Sciatic nerve (tissue), 2 donors: Measurements from ENCODE around the gene TUBG1. TPM values are rescaled to one million over a fixed set of nuclear protein-coding genes. Genes with fewer than 3 reads are reported as not detected.
"Not testable (repeated sequence)": the region's sequence is repeated elsewhere in the genome, so short reads cannot be mapped to it uniquely, and the experiment has no call there.

Experiments used
- ATAC-seq: fragments of 200-7000 bp; cut with Tn5 transposase; one replicate; pipeline ENCODE4 v1.9.1; 2020; ENCODE audit warnings: mild to moderate bottlenecking, moderate library complexity
- DNase-seq: peaks from one replicate; pipeline ENCODE4 v3.0.0-alpha.2; 2020; ENCODE audit warnings: low spot score
- intact Hi-C: fragments of 100-400 bp; cut with DNase I; formaldehyde crosslinking; loops from one replicate; pipeline ENCODE4 v1.14.2; 2022
- total RNA-seq: library from RNA; stranded (reverse); fragmentation: NEBNext Ultra II Directional; extraction: Animal tissue kit (Norgen Biotek cat#: 25700); gene quantifications from one replicate; pipeline ENCODE4 v1.2.1, GENCODE V29; 2021
- donor health status: DM: no; HTN: no; CAD: no.
- donor health status: DM: no; HTN: no; CAD: no.

The TUBG1 gene
- total RNA-seq, 1 donor from 2014 or later, result 23.4 TPM

DNA sequence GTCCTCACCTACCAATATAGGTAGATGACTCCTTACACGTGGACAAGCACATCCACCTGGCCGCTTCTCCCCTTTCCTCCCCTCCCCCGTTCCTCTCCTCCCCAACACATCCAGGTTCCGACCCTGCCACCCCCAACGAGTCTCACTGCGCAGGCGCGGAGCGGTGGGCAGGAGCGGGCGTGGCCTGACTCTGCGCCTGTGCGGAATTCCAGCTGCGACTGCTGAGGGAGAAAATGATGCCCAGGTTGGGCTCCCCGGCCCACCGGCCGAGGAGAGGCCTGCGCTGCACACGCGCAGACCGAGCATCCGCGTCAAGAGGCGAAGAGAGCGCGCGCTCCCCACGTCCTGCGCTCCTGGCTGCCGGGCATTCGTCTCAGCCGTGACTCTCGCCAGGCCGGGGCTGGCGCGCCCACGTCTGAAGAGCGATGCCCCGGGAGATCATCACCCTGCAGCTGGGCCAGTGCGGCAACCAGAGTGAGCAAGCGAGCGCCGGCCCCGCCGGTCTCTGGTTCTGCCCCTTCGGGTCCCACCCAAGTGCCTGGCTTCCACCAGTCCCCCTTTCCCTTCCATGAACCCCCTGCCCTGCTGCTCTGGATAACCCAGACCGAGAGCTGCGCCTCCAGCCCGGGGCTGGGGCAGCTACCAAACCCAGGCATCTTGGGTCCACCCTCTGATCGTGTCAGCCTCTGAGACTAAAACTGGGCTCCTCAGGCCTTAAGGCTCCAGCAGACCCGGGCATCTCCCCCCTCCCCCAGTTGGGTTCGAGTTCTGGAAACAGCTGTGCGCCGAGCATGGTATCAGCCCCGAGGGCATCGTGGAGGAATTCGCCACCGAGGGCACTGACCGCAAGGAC, 49.8 kb downstream of the TUBG1 start, which contains the start of gene TUBG2:
Gene TUBG2 (plus strand): TSS at position 206 of the 853 bp plus-strand sequence. CDS start 220 bp downstream, at position 426.
- DNase-seq (peak; percentile 92), ATAC-seq (peak; percentile 95)
- intact Hi-C loops, result no loop called here

GRCh38 chr17:42659932-42660274, 50.4 kb downstream of the TUBG1 start:
- intact Hi-C loops, DNase-seq: not testable (repeated sequence)
- ATAC-seq, result peak; percentile 44

GRCh38 chr17:42660692-42661345, 51.3 kb downstream of the TUBG1 start:
- ATAC-seq (peak; percentile 34), DNase-seq (no peak)
- intact Hi-C loops, result no loop called here

Other genes starting within 250 kb of the TUBG1 start
- gene STAT3, start 221.2 kb upstream of the TUBG1 start, total RNA-seq, result 284 TPM
- 608 TPM for gene CAVIN1, start 186.4 kb upstream of the TUBG1 start, total RNA-seq
- gene ATP6V0A1, start 150.8 kb upstream of the TUBG1 start, total RNA-seq, result 115 TPM
- 28.8 TPM for gene NAGLU, start 73.4 kb upstream of the TUBG1 start, total RNA-seq
- gene HSD17B1, start 56.8 kb upstream of the TUBG1 start, total RNA-seq, result 2.4 TPM
- 45.2 TPM for gene COASY, start 47.5 kb upstream of the TUBG1 start, total RNA-seq
- 26.6 TPM for gene MLX, start 42.6 kb upstream of the TUBG1 start, total RNA-seq
- 5.9 TPM for gene PSMC3IP, start 32.0 kb upstream of the TUBG1 start, total RNA-seq
- 47.1 TPM for gene RETREG3, start 309 bp upstream of the TUBG1 start, total RNA-seq
- 46.8 TPM for gene TUBG2, start 49.6 kb downstream of the TUBG1 start, total RNA-seq
- gene PLEKHH3, start 67.3 kb downstream of the TUBG1 start, total RNA-seq, result 40.3 TPM
- gene CCR10, start 72.2 kb downstream of the TUBG1 start, total RNA-seq, result 3.5 TPM
- 12.9 TPM for gene CNTNAP1, start 72.8 kb downstream of the TUBG1 start, total RNA-seq
- gene EZH1, start 135.4 kb downstream of the TUBG1 start, total RNA-seq, result 105 TPM
- 67.5 TPM for gene RAMP2, start 151.5 kb downstream of the TUBG1 start, total RNA-seq
- gene VPS25, start 163.8 kb downstream of the TUBG1 start, total RNA-seq, result 24.8 TPM
- 1.4 TPM for gene WNK4, start 170.9 kb downstream of the TUBG1 start, total RNA-seq
- 36.1 TPM for gene COA3, start 189.0 kb downstream of the TUBG1 start, total RNA-seq
- gene CNTD1, start 189.2 kb downstream of the TUBG1 start, total RNA-seq, result 1.1 TPM
- 80.9 TPM for gene BECN1, start 214.6 kb downstream of the TUBG1 start, total RNA-seq
- gene PSME3, start 223.7 kb downstream of the TUBG1 start, total RNA-seq, result 54.5 TPM
- 1.6 TPM for gene AOC2, start 234.9 kb downstream of the TUBG1 start, total RNA-seq
- 61.7 TPM for gene AOC3, start 241.5 kb downstream of the TUBG1 start, total RNA-seq